ENCODE data around the gene SOX10.

DNA sequence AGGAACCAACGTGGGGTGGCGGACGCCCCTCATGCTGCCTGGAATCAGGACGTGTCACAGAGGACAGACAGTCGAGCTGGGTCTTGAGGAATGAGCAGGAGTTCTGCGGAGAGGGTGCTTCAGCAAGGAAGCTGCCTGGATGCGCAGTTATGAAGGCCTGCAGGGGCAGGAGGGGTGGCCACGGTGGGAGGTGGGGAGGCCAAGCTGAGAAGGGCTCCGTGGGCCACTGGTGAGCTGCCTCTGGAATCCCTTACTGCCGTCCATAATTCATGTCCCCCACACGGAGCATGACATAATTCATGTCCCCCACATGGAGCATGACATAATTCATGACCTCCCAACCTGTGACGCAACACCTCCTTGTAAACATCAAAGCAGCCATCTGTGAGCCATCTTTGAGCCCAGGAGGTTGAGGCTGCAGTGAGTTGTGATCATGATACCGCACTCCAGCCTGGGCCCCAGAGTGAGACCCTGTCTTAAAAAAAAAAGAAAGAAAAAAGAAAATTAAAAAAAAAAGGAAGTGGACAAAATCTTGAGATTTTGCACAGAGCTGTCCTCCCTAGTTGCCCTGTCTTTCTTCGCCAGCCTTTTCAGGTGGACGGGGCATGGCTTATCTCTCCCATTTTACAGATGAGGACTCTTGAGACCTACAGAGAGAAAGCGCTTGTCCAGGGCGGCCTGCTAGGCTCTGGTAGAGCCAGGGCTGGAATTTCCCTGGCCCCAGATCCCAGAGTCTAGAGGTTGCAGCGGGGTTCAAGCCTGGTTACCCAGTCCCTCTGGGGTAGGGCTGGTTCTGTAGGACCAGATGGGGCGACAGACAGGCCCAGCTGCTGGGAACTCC lies 48.5 kb upstream of the SOX10 start:
- TF ChIP-seq CTCF (IDR thresholded peaks at IDR 0.05) (no peak), POLR2A (IDR thresholded peaks at IDR 0.05) (no peak)
